DMS153 (cell line): ENCODE results near the gene SASH1.

Source experiments
- DNase-seq: peaks from one replicate; lab custom pipeline; 2025; lab: John Stamatoyannopoulos, UW

The SASH1 gene

DNA sequence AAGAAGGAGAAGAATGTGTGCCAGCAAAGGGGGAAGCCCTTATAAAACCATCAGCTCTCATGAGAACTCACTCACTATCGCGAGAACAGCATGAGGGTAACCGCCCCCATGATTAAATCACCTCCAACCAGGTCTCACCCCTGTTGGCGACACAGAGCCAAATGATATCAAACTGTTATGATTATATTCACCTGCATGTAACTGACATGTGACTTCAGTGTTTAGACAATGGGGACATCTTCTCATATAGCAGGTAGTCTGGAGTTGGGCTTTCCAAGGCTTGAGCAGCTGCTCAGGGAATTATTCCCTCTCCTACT lies 115.2 kb downstream of the SASH1 start:
- DNase-seq = no peak

DNA sequence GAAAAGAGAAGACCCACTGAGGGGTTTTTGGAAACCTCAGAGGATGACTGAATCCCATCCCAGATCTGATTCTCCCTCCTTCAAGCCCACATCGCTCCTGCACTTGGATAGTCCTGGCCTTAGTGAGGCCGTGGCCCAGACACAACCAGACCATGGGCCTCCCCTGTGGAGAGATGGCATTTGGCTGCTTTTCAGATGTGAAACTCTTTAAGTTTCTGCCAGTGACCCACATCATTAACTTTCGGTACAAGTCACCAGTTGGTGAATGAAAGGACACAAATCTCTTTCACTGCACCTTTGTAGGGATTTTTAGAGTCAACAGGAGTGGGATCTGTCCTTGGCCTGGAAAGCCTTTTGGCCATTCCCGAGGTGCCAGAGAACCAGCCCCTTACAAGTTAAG lies 116.6 kb downstream of the SASH1 start:
- no peak for DNase-seq

- no peak for DNase-seq
Observed at GRCh38 chr6:148460876-148461646, 118.4 kb downstream of the SASH1 start.

GRCh38 chr6:148461986-148462577 lies 119.4 kb downstream of the SASH1 start:
- no peak for DNase-seq

- no peak for DNase-seq
Observed at GRCh38 chr6:148463671-148464070, 121.0 kb downstream of the SASH1 start.

DNA sequence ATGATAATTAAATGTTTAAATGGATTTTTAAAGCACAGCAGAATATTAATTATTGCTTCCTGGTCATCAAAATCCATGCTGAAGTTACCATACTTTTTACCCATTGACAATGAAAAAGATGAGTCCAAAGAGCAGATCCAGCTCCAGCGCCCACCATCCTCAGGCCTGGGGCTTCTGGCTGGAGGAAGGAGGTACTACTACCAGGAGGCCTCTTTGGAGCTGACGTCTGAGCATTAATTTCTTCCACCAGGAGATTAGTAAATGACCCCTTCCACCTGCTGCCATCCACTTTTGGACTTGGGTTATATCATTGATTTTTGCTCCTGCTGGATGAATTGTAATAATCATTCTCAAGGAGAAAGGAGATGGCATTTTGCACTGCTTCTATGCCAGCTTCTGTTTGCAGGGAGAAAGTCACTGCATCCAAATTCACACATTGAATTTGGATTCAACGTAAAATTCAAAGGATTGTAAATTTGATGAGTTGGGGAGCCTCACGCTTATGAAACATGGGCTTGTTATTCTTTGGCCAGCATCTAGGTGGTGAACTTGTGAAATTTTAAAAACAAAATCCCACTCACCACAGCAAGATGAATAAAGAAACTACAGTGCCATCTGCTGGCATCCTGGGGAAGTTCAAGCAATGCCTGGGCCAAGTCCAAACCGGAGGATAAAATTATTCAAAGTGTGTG lies 121.8 kb downstream of the SASH1 start:
- DNase-seq = peak; percentile 36

DNA sequence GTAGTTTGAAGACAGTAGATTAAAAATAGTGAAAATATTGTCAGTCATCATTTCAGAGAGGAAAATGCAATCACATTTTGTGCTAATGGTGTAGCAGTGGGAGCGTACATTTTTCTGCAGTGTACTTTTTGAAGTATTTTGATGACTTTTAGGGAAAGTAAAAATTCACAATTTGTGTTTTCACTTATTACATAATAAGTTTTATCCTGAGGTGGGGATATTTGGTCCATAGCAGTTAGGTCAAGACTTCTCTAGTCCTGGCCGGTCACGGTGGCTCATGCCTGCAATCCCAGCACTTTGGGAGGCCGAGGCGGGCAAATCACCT lies 122.3 kb downstream of the SASH1 start:
- DNase-seq = no peak

DNA sequence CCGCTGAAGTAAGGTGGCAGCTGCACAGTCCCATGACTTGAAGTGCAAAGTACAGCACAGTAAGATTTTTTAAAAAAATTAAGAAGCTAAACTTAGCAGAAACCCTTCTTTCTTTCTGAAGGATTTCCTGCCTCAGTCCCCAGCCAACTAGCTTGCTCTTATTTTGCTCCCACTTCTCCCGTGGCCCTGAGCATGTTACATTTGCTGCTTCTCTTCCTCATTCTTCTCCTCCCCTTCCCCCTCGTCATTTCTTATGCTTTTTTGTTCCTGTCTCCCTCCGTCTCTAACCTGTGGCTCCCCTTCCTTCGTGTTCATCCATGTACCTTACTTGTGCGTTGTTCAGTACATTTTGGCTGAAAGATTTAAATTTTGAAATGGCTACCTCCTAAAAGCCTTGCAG lies 123.0 kb downstream of the SASH1 start:
- no peak for DNase-seq

GRCh38 chr6:148466158-148466557 lies 123.5 kb downstream of the SASH1 start:
- DNase-seq = no peak

- DNase-seq = no peak
Observed at GRCh38 chr6:148467926-148468325, 125.3 kb downstream of the SASH1 start.

- no peak for DNase-seq
Observed at GRCh38 chr6:148470156-148470555, 127.5 kb downstream of the SASH1 start.

DNA sequence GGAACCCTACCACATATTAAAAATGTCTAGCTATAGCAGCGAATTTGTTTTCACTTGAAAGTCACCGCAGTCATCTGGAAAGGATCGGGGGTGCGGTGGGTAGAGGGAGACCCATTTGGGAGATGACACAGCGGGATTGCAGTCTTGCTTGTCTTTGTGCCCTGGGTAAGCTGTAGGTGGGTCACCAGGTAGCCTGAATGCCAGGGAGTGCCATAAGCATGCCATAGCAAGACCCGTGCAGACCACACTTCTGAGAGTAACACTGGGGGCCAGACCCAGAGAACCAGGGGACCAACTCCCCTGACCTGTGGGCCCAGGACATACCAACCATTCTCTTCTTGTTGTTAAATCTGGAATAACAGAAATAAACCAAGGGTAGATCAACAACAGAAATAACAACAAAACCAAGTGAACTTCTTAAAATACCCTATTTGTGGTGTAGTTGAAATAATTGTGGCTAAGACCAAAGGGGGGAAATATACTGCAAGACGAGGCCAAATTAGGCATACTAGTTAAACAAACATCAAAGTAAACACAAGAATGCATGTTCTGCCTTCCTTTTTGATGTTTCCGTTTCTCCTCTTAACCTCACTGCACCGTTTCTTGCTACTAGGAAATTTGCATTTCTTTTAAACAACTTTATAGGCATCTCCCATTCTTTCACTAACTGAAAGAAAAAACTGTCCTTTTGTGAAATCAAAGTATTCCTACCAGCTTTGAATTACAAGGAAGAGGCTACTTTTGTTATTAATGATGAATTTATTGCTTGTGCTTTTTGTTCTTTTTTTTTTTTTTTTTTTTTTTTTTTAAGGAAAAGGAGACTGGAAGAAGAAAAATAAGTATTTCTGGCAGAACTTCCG lies 128.2 kb downstream of the SASH1 start:
- DNase-seq = no peak

GRCh38 chr6:148471624-148472159 lies 129.1 kb downstream of the SASH1 start:
- no peak for DNase-seq

DNA sequence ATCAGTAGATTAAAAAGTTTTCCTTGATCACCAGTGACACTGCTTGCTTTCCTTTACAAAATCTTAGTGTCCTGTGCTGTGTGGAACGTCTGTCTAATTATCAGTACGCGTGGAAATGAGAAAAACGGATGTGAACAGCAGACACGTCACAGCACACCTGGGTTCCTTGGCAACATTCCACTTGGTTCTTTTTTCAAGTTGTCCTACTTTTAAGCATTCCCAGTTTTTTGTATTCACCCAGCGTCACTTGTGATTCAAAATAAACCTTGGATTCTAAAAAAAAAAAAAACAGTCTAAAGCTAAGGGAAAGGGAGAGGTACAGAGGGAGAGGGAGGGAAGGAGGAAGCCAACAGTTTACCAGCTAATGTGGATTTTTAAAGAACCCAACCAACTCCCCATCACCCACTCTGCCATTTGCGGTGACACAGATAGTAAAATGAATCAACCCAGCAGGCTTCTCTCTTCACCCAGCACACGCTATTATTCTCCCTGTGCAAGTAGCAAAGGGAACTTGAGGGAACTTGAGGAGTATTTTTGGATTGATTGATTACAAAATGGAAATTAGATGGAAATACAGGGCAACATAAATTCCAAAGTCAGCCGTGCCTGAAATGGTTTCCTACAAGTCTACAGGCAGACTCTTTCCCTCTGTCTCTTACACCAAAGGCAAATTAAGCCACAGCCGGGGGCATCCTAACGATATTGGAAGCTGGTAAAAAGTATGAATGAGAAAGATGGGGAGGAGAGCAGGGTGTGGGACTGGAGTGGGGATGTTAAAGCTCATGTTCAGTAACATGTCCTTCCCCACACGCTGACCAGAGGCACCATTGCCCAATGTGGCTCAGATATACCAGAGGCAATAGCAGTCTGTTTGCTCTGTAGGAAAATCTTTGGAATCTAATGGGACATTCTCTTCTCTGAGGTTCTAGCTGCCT lies 129.8 kb downstream of the SASH1 start:
- no peak for DNase-seq

DNA sequence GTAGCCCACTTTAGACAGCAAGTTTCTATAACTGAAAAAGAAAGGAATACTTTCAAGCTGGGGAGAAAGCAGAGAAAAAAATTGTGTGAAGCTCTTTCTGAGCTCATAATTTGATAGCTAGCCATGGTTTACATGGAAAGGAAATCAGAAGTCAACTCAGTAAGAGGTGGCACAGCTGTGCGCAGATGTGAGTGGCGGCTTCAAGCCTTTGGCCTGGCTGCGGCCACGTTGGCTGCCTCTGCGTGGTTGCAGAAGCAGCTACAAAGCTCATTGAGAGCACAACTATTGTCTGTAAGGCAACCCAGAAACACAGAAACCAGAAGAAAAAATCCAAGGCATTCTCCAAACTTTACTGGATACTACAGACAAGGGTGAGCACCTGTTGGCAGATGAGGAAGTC lies 136.9 kb downstream of the SASH1 start:
- DNase-seq = no peak

DNA sequence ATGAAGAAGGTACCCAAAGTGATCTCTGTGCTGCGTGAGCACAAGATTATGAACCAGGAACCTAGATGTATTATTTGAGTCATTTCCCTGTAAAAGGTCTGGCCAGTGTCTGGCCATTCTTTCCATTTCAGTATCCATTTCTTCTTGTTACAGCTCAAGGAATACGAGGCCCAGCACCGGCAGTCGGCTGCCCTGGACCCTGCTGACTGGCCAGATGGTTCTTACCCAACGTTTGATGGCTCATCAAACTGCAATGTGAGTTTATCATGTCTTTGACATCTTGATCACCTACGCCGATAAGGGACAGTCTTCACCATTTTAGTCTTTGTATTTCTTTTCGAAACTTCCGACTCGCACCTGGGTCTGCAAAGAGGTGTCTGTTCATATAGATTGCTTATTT lies 144.8 kb downstream of the SASH1 start:
- no peak for DNase-seq

- DNase-seq = no peak
Observed at GRCh38 chr6:148491638-148492251, 149.1 kb downstream of the SASH1 start.

DNA sequence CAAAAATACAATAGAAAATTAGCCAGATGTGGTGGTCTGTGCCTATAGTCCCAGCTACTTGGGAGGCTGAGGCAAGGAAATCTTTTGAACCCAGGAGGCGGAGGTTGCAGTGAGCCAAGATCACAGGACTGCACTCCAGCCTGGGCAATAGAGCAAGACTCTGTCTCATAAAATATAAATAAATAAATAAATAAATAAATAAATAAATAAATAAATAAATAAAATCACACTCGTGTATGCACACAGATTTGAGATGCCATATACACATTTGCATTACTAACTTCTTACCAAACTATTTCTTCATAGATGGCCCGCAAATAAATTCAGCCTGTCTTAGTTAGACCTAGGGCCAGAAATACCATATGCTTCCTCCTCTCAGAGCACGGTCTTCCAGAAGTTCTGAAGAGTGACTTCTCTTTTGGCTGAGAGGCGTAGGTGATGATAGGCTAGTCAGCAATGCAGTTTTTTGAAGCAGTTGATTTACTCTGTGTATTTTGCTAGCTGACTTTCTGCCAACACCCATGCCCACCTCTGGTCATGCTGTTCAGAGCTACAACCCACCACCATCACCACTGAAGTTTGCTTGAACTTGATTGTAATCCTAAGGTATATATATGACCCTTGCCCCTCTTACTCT lies 150.1 kb downstream of the SASH1 start:
- no peak for DNase-seq

DNA sequence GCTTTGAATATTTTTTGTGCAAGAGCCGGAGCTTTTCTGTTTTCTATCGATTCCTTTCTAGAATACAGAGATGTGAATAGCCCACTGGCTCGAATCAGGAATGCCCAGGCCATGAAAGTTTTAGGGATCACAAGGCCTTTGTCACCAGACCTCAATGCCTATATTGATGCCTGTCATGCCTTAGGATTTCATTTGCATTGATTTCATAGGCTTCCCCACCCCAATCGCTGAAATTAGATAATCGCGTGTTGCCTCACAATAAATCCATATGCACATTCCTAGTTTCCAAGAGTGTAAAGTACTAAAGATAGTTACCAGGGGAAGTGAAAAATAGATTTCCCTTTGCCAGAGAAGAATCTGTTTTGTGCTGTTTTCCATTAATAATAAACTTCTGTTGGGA lies 150.8 kb downstream of the SASH1 start:
- DNase-seq = no peak

DNA sequence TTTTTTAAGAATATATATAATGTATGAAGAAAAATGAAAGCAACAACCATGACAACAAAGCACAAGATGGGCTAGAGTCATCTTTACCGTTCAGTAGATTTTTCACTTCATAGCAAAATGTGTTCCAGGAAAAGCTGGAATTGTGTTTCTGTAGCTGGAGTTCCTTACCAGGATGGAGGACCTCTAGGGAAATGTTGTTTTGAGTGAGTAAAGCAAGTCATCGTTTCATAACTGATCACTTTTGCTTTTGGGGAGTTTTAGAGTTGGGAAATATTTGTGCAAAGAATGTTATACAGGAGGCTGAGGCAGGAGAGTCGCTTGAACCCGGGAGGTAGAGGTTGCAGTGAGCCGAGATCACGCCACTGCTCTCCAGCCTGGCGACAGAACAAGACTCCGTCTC lies 151.6 kb downstream of the SASH1 start:
- no peak for DNase-seq
